MM.1S (cell line): ENCODE measurements around the gene SDK1.
"Not testable (repeated sequence)": the region's sequence is repeated elsewhere in the genome, so short reads cannot be mapped to it uniquely, and the experiment has no call there.

Source experiments
- DNase-seq: peaks from one replicate; pipeline ENCODE4 v3.0.0-alpha.2; 2015
- H2AFZ ChIP-seq: fragments of 300-600 bp; sonication (generic); 2 replicates; pipeline ENCODE4 v1.6.0; 2016; ENCODE audit warnings: antibody characterized with exemption, low read length
- H3F3A ChIP-seq: fragments of 300-600 bp; sonication (generic); 2 replicates; pipeline ENCODE4 v1.6.1; 2016; ENCODE audit warnings: mild to moderate bottlenecking, antibody characterized with exemption, low read length, moderate library complexity, mixed read lengths; ENCODE audit not compliant: insufficient read depth
- H3K27ac ChIP-seq: fragments of 300-600 bp; sonication (generic); 2 replicates; pipeline ENCODE4 v1.5.1; 2016; ENCODE audit warnings: mild to moderate bottlenecking, low read length
- H3K27me3 ChIP-seq: fragments of 300-600 bp; sonication (generic); replicated peaks from 2 replicates; pipeline ENCODE4 v1.6.0; 2016; ENCODE audit warnings: low read length; ENCODE audit not compliant: insufficient read depth
- H3K36me3 ChIP-seq: fragments of 300-600 bp; sonication (generic); replicated peaks from 2 replicates; pipeline ENCODE4 v1.6.1; 2016; ENCODE audit warnings: mild to moderate bottlenecking, low read length, mixed read lengths; ENCODE audit not compliant: insufficient read depth
- H3K4me1 ChIP-seq: fragments of 300-600 bp; sonication (generic); 2 replicates; pipeline ENCODE4 v1.6.1; 2016; ENCODE audit warnings: low read length, mixed read lengths
- H3K4me2 ChIP-seq: fragments of 300-600 bp; sonication (generic); 2 replicates; pipeline ENCODE4 v1.6.0; 2016; ENCODE audit warnings: low read depth, low read length
- H3K4me3 ChIP-seq: fragments of 300-600 bp; sonication (generic); 2 replicates; pipeline ENCODE4 v1.5.1; 2016; ENCODE audit warnings: low read length, mixed read lengths
- H3K79me2 ChIP-seq: fragments of 300-600 bp; sonication (generic); 2 replicates; pipeline ENCODE4 v1.6.1; 2016; ENCODE audit warnings: mixed run types, low read length, mixed read lengths
- H3K9ac ChIP-seq: fragments of 300-600 bp; sonication (generic); 2 replicates; pipeline ENCODE4 v1.6.1; 2016; ENCODE audit warnings: low read length, mixed read lengths
- H3K9me2 ChIP-seq: fragments of 300-600 bp; sonication (generic); replicated peaks from 2 replicates; pipeline ENCODE4 v1.6.1; 2016; ENCODE audit warnings: mild to moderate bottlenecking, low read length, mixed read lengths; ENCODE audit not compliant: insufficient read depth
- H3K9me3 ChIP-seq: fragments of 300-600 bp; sonication (generic); replicated peaks from 2 replicates; pipeline ENCODE4 v1.6.1; 2016; ENCODE audit warnings: mild to moderate bottlenecking, low read length, mixed read lengths; ENCODE audit not compliant: insufficient read depth
- H4K20me1 ChIP-seq: fragments of 300-600 bp; sonication (generic); 2 replicates; pipeline ENCODE4 v1.6.1; 2016; ENCODE audit warnings: mild to moderate bottlenecking, low read length, moderate library complexity, mixed read lengths; ENCODE audit not compliant: insufficient read depth
- EZH2 ChIP-seq: fragments of 300-600 bp; sonication (generic); optimal IDR thresholded peaks from 2 replicates; pipeline ENCODE3; 2017; ENCODE audit warnings: low read depth, mild to moderate bottlenecking, antibody characterized with exemption, low read length, mixed read lengths
- EZH2phosphoT487 ChIP-seq: fragments of 300-600 bp; sonication (generic); IDR thresholded peaks from 2 replicates; pipeline ENCODE4 v1.6.1; 2018; ENCODE audit warnings: antibody characterized with exemption, low read length
- TF ChIP-seq, protein P1 (sequence below): fragments of 300-600 bp; sonication (generic); IDR thresholded peaks from 2 replicates; pipeline ENCODE4 v1.5.1; 2016; ENCODE audit warnings: antibody characterized with exemption, low read length, mixed read lengths

SDK1 gene

DNA sequence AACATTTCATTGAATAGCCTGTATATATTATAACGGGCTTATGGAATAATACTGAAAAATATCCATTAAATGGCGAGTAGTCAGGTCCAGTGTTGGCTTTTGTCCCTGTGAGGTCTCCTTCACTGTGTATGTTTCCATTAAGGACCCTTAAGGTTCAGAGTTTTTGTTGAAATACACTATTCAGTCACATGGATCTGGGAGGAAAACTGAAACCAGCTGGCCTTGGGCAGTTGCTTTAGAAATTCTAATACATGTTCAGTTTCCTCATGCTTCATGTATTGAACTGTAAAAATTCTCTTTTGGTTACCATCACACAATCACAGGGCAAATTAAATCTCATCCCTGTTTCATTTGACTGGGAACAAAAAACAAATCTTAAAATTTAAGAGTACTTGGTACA is 447.3 kb downstream of the SDK1 start:
- DNase-seq = no peak
- H3K4me3 ChIP-seq = no peak overlapping the region
- no peak overlapping the region for H2AFZ ChIP-seq
- no peaks in the 10 kb centered on the region for H3K9me2 ChIP-seq
- H3K27ac ChIP-seq = no peak overlapping the region
- no peaks in the 10 kb centered on the region for H4K20me1 ChIP-seq
- TF ChIP-seq EZH2phosphoT487 = no peak
- no peak for TF ChIP-seq EZH2
- TF ChIP-seq, protein P1, sequence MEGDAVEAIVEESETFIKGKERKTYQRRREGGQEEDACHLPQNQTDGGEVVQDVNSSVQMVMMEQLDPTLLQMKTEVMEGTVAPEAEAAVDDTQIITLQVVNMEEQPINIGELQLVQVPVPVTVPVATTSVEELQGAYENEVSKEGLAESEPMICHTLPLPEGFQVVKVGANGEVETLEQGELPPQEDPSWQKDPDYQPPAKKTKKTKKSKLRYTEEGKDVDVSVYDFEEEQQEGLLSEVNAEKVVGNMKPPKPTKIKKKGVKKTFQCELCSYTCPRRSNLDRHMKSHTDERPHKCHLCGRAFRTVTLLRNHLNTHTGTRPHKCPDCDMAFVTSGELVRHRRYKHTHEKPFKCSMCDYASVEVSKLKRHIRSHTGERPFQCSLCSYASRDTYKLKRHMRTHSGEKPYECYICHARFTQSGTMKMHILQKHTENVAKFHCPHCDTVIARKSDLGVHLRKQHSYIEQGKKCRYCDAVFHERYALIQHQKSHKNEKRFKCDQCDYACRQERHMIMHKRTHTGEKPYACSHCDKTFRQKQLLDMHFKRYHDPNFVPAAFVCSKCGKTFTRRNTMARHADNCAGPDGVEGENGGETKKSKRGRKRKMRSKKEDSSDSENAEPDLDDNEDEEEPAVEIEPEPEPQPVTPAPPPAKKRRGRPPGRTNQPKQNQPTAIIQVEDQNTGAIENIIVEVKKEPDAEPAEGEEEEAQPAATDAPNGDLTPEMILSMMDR = no peak
- H3K27me3 ChIP-seq = no peaks in the 10 kb centered on the region
- no peaks in the 10 kb centered on the region for H3K79me2 ChIP-seq
- no peaks in the 10 kb centered on the region for H3K4me1 ChIP-seq
- H3K9me3 ChIP-seq = no peaks in the 10 kb centered on the region
- H3K36me3 ChIP-seq = no peaks in the 10 kb centered on the region
- H3F3A ChIP-seq = no peaks in the 10 kb centered on the region
- H3K9ac ChIP-seq = no peak overlapping the region
- H3K4me2 ChIP-seq = no peak overlapping the region

DNA sequence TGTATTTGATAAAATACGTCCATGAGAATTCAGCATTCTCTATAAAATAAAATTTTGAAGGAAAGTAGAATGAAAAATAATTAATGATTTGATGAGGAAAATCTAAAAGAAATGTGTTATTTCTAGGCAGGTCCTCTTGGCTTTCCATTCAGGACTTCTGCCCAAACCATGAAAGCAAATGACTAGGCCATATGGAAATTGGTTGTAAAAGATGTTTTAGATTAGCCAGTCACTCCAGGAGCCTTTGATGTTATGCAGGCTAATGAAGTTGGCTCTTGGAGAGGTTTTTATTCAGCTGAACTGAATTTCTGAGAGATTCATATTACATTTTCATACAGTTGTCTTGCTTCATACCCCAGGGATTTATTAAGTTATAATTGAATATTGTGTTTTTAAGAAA is 452.8 kb downstream of the SDK1 start:
- Histone ChIP-seq H3K9me2 (no peaks in the 10 kb centered on the region), H2AFZ (no peak overlapping the region), H3K9me3 (no peaks in the 10 kb centered on the region), H3K4me2 (no peak overlapping the region), H3K36me3 (no peaks in the 10 kb centered on the region), H4K20me1 (no peaks in the 10 kb centered on the region), H3K4me3 (no peak overlapping the region), H3K27ac (no peak overlapping the region), H3K27me3 (no peaks in the 10 kb centered on the region), H3K79me2 (no peaks in the 10 kb centered on the region), H3F3A (no peaks in the 10 kb centered on the region), H3K4me1 (no peaks in the 10 kb centered on the region), H3K9ac (no peak overlapping the region)
- TF ChIP-seq, protein P1 = no peak
- TF ChIP-seq EZH2 (no peak), EZH2phosphoT487 (no peak)
- no peak for DNase-seq

DNA sequence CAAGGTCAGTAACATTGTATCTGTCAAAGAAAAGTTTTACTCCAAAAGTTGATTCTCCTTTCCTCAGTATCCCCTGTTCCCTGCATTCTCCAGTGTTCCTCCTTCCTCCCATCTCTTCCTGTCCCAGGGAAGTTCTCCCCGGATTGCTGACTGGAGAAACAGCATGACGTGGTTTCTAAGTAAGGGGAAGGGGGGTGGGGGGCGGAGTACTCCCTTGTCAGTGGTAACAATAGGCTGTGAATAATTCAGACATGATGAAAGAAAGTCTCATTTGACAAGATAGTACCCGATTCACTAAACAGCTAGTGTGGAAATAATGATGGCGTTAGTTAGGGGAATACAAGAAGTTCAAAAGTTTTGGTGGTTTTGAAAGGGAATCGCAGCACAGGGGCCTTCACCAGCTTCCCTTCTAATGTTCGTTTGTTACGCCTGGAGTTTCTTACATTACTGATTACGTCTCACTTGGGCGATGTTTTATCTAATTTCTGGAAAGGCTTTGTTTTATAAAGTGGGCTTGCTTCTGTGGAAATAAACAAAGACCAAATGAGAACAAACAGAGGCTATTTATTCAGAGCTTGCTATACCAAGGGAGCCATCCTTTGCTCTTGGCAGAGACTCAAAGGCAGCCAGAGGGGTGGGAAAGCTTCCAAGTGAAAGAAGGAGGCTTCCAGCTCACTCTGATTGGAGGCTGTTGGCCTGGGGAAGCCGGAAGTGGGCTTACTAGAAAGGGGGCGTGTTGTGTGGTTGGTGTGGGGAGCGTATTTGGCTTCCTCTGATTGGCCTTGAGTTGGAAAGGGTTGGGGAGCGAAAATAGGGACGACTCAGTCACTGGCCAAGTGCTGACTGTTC is 453.7 kb downstream of the SDK1 start:
- H4K20me1 ChIP-seq = no peaks in the 10 kb centered on the region
- H3K4me1 ChIP-seq = no peaks in the 10 kb centered on the region
- no peak for DNase-seq
- no peak overlapping the region for H3K27ac ChIP-seq
- no peaks in the 10 kb centered on the region for H3K79me2 ChIP-seq
- no peaks in the 10 kb centered on the region for H3K27me3 ChIP-seq
- no peaks in the 10 kb centered on the region for H3K9me3 ChIP-seq
- H3F3A ChIP-seq = no peaks in the 10 kb centered on the region
- no peaks in the 10 kb centered on the region for H3K9me2 ChIP-seq
- H2AFZ ChIP-seq = no peak overlapping the region
- H3K9ac ChIP-seq = no peak overlapping the region
- H3K36me3 ChIP-seq = no peaks in the 10 kb centered on the region
- no peak for TF ChIP-seq EZH2phosphoT487
- no peak for TF ChIP-seq EZH2
- TF ChIP-seq, protein P1 = no peak
- no peak overlapping the region for H3K4me2 ChIP-seq
- no peak overlapping the region for H3K4me3 ChIP-seq

DNA sequence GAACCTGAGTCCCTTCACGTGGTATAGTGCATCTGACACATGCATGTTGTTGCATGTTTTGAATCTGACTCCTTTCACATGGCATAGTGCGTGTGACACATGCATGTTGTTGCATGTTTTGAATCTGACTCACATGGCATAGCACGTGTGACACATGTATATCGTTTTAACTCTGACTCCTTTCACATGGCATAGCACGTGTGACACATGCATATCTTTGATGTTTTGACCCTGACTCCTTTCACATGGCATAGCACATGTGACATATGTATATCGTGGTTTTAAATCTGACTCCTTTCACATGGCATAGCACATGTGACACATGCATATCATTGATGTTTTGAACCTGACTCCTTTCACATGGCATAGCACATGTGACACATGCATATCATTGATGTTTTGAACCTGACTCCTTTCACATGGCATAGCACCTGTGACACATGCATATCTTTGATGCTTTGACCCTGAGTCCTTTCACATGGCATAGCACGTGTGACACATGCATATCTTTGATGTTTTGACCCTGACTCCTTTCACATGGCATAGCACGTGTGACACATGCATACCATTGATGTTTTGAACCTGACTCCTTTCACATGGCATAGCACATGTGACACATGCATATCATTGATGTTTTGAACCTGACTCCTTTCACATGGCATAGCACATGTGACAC is 454.9 kb downstream of the SDK1 start:
- H2AFZ ChIP-seq, H3F3A ChIP-seq, H3K4me2 ChIP-seq, H3K27ac ChIP-seq, H3K9ac ChIP-seq, H3K4me3 ChIP-seq, H3K36me3 ChIP-seq, H3K9me2 ChIP-seq, H3K4me1 ChIP-seq, DNase-seq, H3K27me3 ChIP-seq, H3K79me2 ChIP-seq, H4K20me1 ChIP-seq, H3K9me3 ChIP-seq: not testable (repeated sequence)
